Left ventricle myocardium superior (tissue), 1 donor: Measurements from ENCODE around the gene TIMM23. TPM values are rescaled to one million over a fixed set of nuclear protein-coding genes. Genes with fewer than 3 reads are reported as not detected.
"Not testable (repeated sequence)": the region's sequence is repeated elsewhere in the genome, so short reads cannot be mapped to it uniquely, and the experiment has no call there.

ENCODE experiments used
- ATAC-seq: fragments of 200-7000 bp; cut with Tn5 transposase; one replicate; pipeline ENCODE4 v1.9.1; 2020; ENCODE audit warnings: mild to moderate bottlenecking, moderate library complexity
- DNase-seq: peaks from one replicate; pipeline ENCODE4 v3.0.0-alpha.2; 2020
- intact Hi-C: fragments of 100-400 bp; cut with micrococcal nuclease; formaldehyde crosslinking; loops from one replicate; pipeline ENCODE4 v1.11.0; 2022
- total RNA-seq: library from RNA; stranded (reverse); fragmentation: NEBNext Ultra II Directional; extraction: Animal tissue kit (Norgen Biotek cat#: 25700); gene quantifications from one replicate; pipeline ENCODE4 v1.2.1, GENCODE V29; 2021
- donor health status: DM: no; HTN: yes; CAD: no; lungs with severe emphysema.

The TIMM23 gene
- total RNA-seq, 1 donor from 2014 or later, result 89.7 TPM

GRCh38 chr10:45983538-45984186, 11.4 kb downstream of the TIMM23 start:
- intact Hi-C loops, DNase-seq: not testable (repeated sequence)
- ATAC-seq, result peak; percentile 66

GRCh38 chr10:45984473-45984872, 12.2 kb downstream of the TIMM23 start:
- DNase-seq, intact Hi-C loops, ATAC-seq: not testable (repeated sequence)

- ATAC-seq, intact Hi-C loops, DNase-seq: not testable (repeated sequence)
Observed at GRCh38 chr10:45985590-45985989, 13.3 kb downstream of the TIMM23 start.

- no peak for ATAC-seq
- intact Hi-C loops, result no loop called here
- DNase-seq, result no peak
Observed at GRCh38 chr10:45997557-45997956, 25.3 kb downstream of the TIMM23 start.

GRCh38 chr10:45997994-45998763, 25.9 kb downstream of the TIMM23 start:
- ATAC-seq, result no peak

GRCh38 chr10:45999955-46000354, 27.7 kb downstream of the TIMM23 start:
- intact Hi-C loops, DNase-seq, ATAC-seq: not testable (repeated sequence)

More at GRCh38 chr10:45997994-45998763, 25.9 kb downstream of the TIMM23 start:
- no peak for DNase-seq
- intact Hi-C loops, result no loop called here

- ATAC-seq (no peak), DNase-seq (no peak)
- intact Hi-C loops, result no loop called here
Observed at GRCh38 chr10:46000538-46000937, 28.2 kb downstream of the TIMM23 start.

- no peak for ATAC-seq
- no peak for DNase-seq
- intact Hi-C loops, result no loop called here
Observed at GRCh38 chr10:46001187-46001756, 29.0 kb downstream of the TIMM23 start.

GRCh38 chr10:46002189-46002687, 29.9 kb downstream of the TIMM23 start:
- intact Hi-C loops, result not testable (repeated sequence)

GRCh38 chr10:46002916-46003693, 30.8 kb downstream of the TIMM23 start:
- DNase-seq, result no peak
- ATAC-seq, result no peak
- intact Hi-C loops, result no loop called here

More at GRCh38 chr10:46002189-46002687, 29.9 kb downstream of the TIMM23 start:
- not testable (repeated sequence) for DNase-seq, ATAC-seq

GRCh38 chr10:46004963-46005362, 32.7 kb downstream of the TIMM23 start:
- intact Hi-C loops, result no loop called here
- no peak for ATAC-seq
- no peak for DNase-seq

GRCh38 chr10:46005383-46005782, 33.1 kb downstream of the TIMM23 start:
- DNase-seq, result no peak
- ATAC-seq, result no peak
- intact Hi-C loops, result no loop called here

- ATAC-seq (no peak), DNase-seq (no peak)
- intact Hi-C loops, result no loop called here
Observed at GRCh38 chr10:46006219-46006618, 33.9 kb downstream of the TIMM23 start.

GRCh38 chr10:46012746-46013145, 40.5 kb downstream of the TIMM23 start:
- intact Hi-C loops, result no loop called here
- ATAC-seq (no peak), DNase-seq (no peak)

- intact Hi-C loops, result no loop called here
- ATAC-seq, result no peak
- DNase-seq, result no peak
Observed at GRCh38 chr10:46014206-46014605, 41.9 kb downstream of the TIMM23 start.

- ATAC-seq, result no peak
- intact Hi-C loops, result no loop called here
- DNase-seq, result no peak
Observed at GRCh38 chr10:46014683-46015405, 42.6 kb downstream of the TIMM23 start.

- no peak for ATAC-seq
- intact Hi-C loops, result no loop called here
- no peak for DNase-seq
Observed at GRCh38 chr10:46016190-46016589, 43.9 kb downstream of the TIMM23 start.

GRCh38 chr10:46016811-46017210, 44.5 kb downstream of the TIMM23 start:
- ATAC-seq (no peak), DNase-seq (no peak)
- intact Hi-C loops, result no loop called here

GRCh38 chr10:46017733-46018132, 45.4 kb downstream of the TIMM23 start:
- ATAC-seq (no peak), DNase-seq (no peak)
- intact Hi-C loops, result no loop called here
